Measurements from ENCODE around the gene LCN15.

Gene LCN15

GRCh38 chr9:136728080-136728547 is 36.2 kb downstream of the LCN15 start (continued):
- TF ChIP-seq ZNF560 (tag by site-specific recombination; IDR thresholded peaks at IDR 0.05; ENCODE audit: borderline replicate concordance) (no peak), ZNF169 (tag by site-specific recombination; IDR thresholded peaks at IDR 0.05) (no peak), EGR2 (tag by site-specific recombination; IDR thresholded peaks at IDR 0.05; ENCODE audit: low read depth) (peak; percentile 78), WT1 (tag by site-specific recombination; IDR thresholded peaks at IDR 0.05) (peak; percentile 22; the same call in 1 of the 2 replicates), IKZF3 (tag by site-specific recombination; IDR thresholded peaks at IDR 0.05) (peak; percentile 65), PRDM1 (tag by site-specific recombination; IDR thresholded peaks at IDR 0.05) (no peak), AEBP2 (tag by site-specific recombination; IDR thresholded peaks at IDR 0.05; ENCODE audit: borderline replicate concordance) (no peak), ZIC2 (tag by site-specific recombination; IDR thresholded peaks at IDR 0.05) (peak; percentile 29), ZBTB10 (tag by site-specific recombination; IDR thresholded peaks at IDR 0.05) (peak; percentile 86), ZNF639 (tag by site-specific recombination; IDR thresholded peaks at IDR 0.05) (no peak; the same call in 1 of the 2 replicates), ZNF223 (tag by site-specific recombination; IDR thresholded peaks at IDR 0.05) (no peak), SP2 (tag by site-specific recombination; IDR thresholded peaks at IDR 0.05) (peak; percentile 48), OVOL3 (tag by site-specific recombination; IDR thresholded peaks at IDR 0.05) (no peak), ZNF280D (tag by site-specific recombination; IDR thresholded peaks at IDR 0.05) (no peak), BCL11B (tag by site-specific recombination; IDR thresholded peaks at IDR 0.05; ENCODE audit: low read depth) (peak; percentile 28; the same call in 1 of the 2 replicates), ZBTB48 (tag by site-specific recombination; IDR thresholded peaks at IDR 0.05) (no peak), ZNF768 (tag by site-specific recombination; IDR thresholded peaks at IDR 0.05) (no peak), ZNF623 (tag by site-specific recombination; IDR thresholded peaks at IDR 0.05) (0 out of 2 replicates have a peak, but pooled peaks have one; percentile 15), ZNF2 (tag by site-specific recombination; IDR thresholded peaks at IDR 0.05) (peak; percentile 36; the same call in 1 of the 2 replicates), ZNF24 (tag by site-specific recombination; IDR thresholded peaks at IDR 0.05) (peak; percentile 51; the same call in 1 of the 2 replicates), GLI2 (tag by site-specific recombination; IDR thresholded peaks at IDR 0.05; ENCODE audit: borderline replicate concordance, low read depth) (no peak), HIC1 (tag by site-specific recombination; IDR thresholded peaks at IDR 0.05) (no peak), ZNF214 (tag by site-specific recombination; IDR thresholded peaks at IDR 0.05; ENCODE audit: borderline replicate concordance) (no peak), ZNF202 (tag by site-specific recombination; IDR thresholded peaks at IDR 0.05; ENCODE audit: borderline replicate concordance) (no peak), ZNF777 (tag by site-specific recombination; IDR thresholded peaks at IDR 0.05; ENCODE audit: borderline replicate concordance) (no peak), HOXD13 (CRISPR knock-in tag; IDR thresholded peaks at IDR 0.05; ENCODE audit: borderline replicate concordance) (no peak), ZBTB20 (tag by site-specific recombination; IDR thresholded peaks at IDR 0.05) (peak; percentile 39; the same call in 1 of the 2 replicates), ZSCAN18 (tag by site-specific recombination; IDR thresholded peaks at IDR 0.05) (peak; percentile 91; the same call in 1 of the 2 replicates), ZNF10 (tag by site-specific recombination; IDR thresholded peaks at IDR 0.05) (peak; percentile 68; the same call in 1 of the 2 replicates)

All from HEK293 (cell line).